ENCODE results near the gene SH3D21.

DNA sequence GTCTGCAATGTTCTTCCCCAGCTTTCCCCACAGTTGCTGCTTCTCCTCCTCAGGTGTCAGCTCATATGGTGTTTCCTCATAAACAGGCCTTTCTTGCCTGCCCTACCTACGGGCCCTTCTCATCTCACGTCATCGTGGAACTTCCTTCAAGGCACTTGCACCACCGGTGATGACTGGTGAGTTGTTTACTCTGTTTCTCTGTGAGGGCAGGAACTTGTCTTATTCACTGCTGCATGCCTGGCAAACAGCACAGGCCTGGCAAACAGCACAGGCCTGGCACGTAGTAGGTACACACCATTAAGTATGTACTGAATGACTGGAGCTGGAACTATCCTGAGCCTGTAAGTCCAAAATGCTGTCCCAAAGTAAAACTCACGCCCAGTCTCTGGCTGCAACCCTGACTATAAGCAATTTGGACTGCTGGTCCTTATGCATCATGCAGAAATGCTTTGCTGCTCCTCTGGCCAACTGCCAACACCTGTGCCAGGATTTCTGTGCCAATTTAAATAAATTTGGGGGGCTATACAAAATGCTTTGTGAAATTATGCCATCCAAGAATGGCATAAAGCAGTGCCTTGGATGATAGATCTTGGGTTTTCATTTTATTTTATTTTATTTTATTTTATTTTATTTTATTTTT, 53.9 kb downstream of the SH3D21 start:
- TF ChIP-seq, protein P1, sequence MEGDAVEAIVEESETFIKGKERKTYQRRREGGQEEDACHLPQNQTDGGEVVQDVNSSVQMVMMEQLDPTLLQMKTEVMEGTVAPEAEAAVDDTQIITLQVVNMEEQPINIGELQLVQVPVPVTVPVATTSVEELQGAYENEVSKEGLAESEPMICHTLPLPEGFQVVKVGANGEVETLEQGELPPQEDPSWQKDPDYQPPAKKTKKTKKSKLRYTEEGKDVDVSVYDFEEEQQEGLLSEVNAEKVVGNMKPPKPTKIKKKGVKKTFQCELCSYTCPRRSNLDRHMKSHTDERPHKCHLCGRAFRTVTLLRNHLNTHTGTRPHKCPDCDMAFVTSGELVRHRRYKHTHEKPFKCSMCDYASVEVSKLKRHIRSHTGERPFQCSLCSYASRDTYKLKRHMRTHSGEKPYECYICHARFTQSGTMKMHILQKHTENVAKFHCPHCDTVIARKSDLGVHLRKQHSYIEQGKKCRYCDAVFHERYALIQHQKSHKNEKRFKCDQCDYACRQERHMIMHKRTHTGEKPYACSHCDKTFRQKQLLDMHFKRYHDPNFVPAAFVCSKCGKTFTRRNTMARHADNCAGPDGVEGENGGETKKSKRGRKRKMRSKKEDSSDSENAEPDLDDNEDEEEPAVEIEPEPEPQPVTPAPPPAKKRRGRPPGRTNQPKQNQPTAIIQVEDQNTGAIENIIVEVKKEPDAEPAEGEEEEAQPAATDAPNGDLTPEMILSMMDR (IDR thresholded peaks at IDR 0.05; ENCODE audit: insufficient read depth, low read length, poor library complexity, severe bottlenecking): no peak
- no peak for TF ChIP-seq EZH2phosphoT487 (conservative IDR thresholded peaks at IDR 0.05; ENCODE audit: low read length)

Data from SU-DHL-6 (cell line).